Ovary (tissue), 9 donors: Measurements from ENCODE around the gene TMEM126A. TPM values are rescaled to one million over a fixed set of nuclear protein-coding genes. Genes with fewer than 3 reads are reported as not detected.

Experiments
- DNase-seq, 5 donors: peaks; one replicate each; pipeline ENCODE4 v3.0.0-alpha.2; 2019 to 2020
- H3K27ac ChIP-seq, 2 donors: fragments of 200-600 bp; one replicate each; pipeline versions ENCODE4 v1.5.1 to v1.8.0; 2019 to 2022
- H3K27me3 ChIP-seq: fragments of 200-600 bp; one replicate; pipeline ENCODE4 v1.8.0; 2022
- H3K36me3 ChIP-seq: fragments of 200-600 bp; sonication (generic); one replicate; pipeline ENCODE4 v1.5.1; 2019
- H3K4me1 ChIP-seq: one replicate; pipeline ENCODE4 v1.8.1; 2013; ENCODE audit warnings: mild to moderate bottlenecking, moderate library complexity; ENCODE audit not compliant: insufficient read depth
- H3K4me3 ChIP-seq: fragments of 200-600 bp; sonication (generic); one replicate; pipeline ENCODE4 v1.5.1; 2017
- H3K9me3 ChIP-seq, 2 donors: fragments of 200-600 bp in 1 of 2; sonication (generic) in 1 of 2; one replicate each; pipeline versions ENCODE4 v1.5.1 to v1.8.1; 2013 to 2019; ENCODE audit warnings: mild to moderate bottlenecking in 1 of 2, moderate library complexity in 1 of 2
- CTCF ChIP-seq, 3 donors: fragments of 450-650 bp in 2 of 3; fragments of 200-600 bp in 1 of 3; IDR thresholded peaks; one replicate each; pipeline versions ENCODE4 v1.5.1 to v1.8.0; 2016 to 2022; ENCODE audit warnings: antibody characterized with exemption in 3 of 3, mild to moderate bottlenecking in 1 of 3
- EP300 ChIP-seq: sonication (generic); formaldehyde crosslinking; IDR thresholded peaks from one replicate; pipeline ENCODE4 v1.6.1; 2017; ENCODE audit warnings: antibody characterized with exemption
- POLR2A ChIP-seq: fragments of 450-650 bp; IDR thresholded peaks from one replicate; pipeline ENCODE4 v1.6.1; 2017; ENCODE audit warnings: antibody characterized with exemption, mild to moderate bottlenecking, moderate library complexity
- WGBS, 3 donors: extraction: QIAGEN DNeasy Blood & Tissue Kit in 1 of 3; methylation state at CpG; one replicate each; pipeline versions ENCODE4 v1.1.5 to v1.1.7; 2013 to 2017; 5-methylcytosine and 5-hydroxymethylcytosine counted together
- intact Hi-C, 4 donors: fragments of 100-400 bp; cut with DNase I; formaldehyde crosslinking; loops; one replicate each; pipeline versions ENCODE4 v1.11.0 to v1.15.1; 2022 to 2023
- polyA plus RNA-seq, 2 donors: library from polyadenylated mRNA; stranded (reverse); fragments of 200-250 nt in 1 of 2; fragments of 350-450 nt in 1 of 2; fragmentation: Illumina TruSeq in 1 of 2; extraction: RNeasy Lipid Tissue Mini Kit (QIAGEN cat#74804) in 1 of 2; gene quantifications; one replicate each; pipeline ENCODE4 v1.2.3, GENCODE V29; 2013 to 2014
- total RNA-seq, 7 donors: library from RNA; depleted of rRNA in 2 of 7; stranded (reverse); fragments of >200 nt in 2 of 7; fragmentation: NEBNext Ultra II Directional in 3 of 7; extraction: Animal tissue kit (Norgen Biotek cat#: 25700) in 3 of 7; gene quantifications; one replicate each; pipeline versions ENCODE4 v1.1.0 to v1.2.4, GENCODE V29; 2016 to 2023
- donor health status: DM: no; HTN: no; CAD: no; lungs with moderate emphysema.
- donor health status: DM: no; HTN: no; CAD: no.
- donor health status: Bipolar disorder and iron deficiency.
- donor health status: DM: yes; HTN: yes; CAD: no.
- donor health status: DM: no; HTN: no; CAD: no.
- donor health status: DM: yes; HTN: yes; CAD: no.

TMEM126A gene
- total and polyA plus RNA-seq, 9 donors = 16.9 to 31.5 (median 22.3) TPM

GRCh38 chr11:85672105-85672902 is 24.5 kb downstream of the TMEM126A start:
- no peak overlapping the region for H3K4me3 ChIP-seq
- intact Hi-C loops = no loop called here
- no peak overlapping the region for H3K27ac ChIP-seq
- H3K36me3 ChIP-seq = no peaks in the 10 kb centered on the region
- 87 to 91% (median 89%) methylated on average over 8 of the region's 8 CpGs for WGBS, 3 donors
- no peaks in the 10 kb centered on the region for H3K9me3 ChIP-seq
- H3K27me3 ChIP-seq = no peaks in the 10 kb centered on the region
- H3K4me1 ChIP-seq = no peaks in the 10 kb centered on the region
- DNase-seq = no peak
- no peak for TF ChIP-seq EP300
- no peak for TF ChIP-seq POLR2A
- no peak for TF ChIP-seq CTCF (IDR thresholded peaks at IDR 0.05)

GRCh38 chr11:85673393-85673792 is 25.6 kb downstream of the TMEM126A start:
- Histone ChIP-seq H3K27me3 (no peaks in the 10 kb centered on the region), H3K9me3 (no peaks in the 10 kb centered on the region), H3K4me1 (no peaks in the 10 kb centered on the region), H3K27ac (no peak overlapping the region), H3K36me3 (no peaks in the 10 kb centered on the region), H3K4me3 (no peak overlapping the region)
- DNase-seq = no peak
- intact Hi-C loops = no loop called here
- no peak for TF ChIP-seq EP300
- WGBS, 3 donors = 95 to 98% (median 97%) methylated on average over 3 of the region's 3 CpGs

GRCh38 chr11:85679576-85679975 is 31.8 kb downstream of the TMEM126A start:
- Histone ChIP-seq H3K27ac (no peak overlapping the region), H3K27me3 (no peaks in the 10 kb centered on the region), H3K4me3 (no peak overlapping the region), H3K4me1 (peaks cover 3% of the 10 kb centered on the region), H3K36me3 (no peaks in the 10 kb centered on the region), H3K9me3 (no peaks in the 10 kb centered on the region)
- intact Hi-C loops = no loop called here
- TF ChIP-seq EP300 = no peak
- TF ChIP-seq POLR2A = no peak
- no peak for TF ChIP-seq CTCF (IDR thresholded peaks at IDR 0.05)
- no peak for DNase-seq
- 30 to 43% (median 37%) methylated on average over 4 of the region's 4 CpGs for WGBS, 3 donors

- TF ChIP-seq EP300 (no peak), POLR2A (no peak), CTCF (IDR thresholded peaks at IDR 0.05) (no peak)
- Histone ChIP-seq H3K36me3 (no peaks in the 10 kb centered on the region), H3K27ac (no peak overlapping the region), H3K27me3 (no peaks in the 10 kb centered on the region), H3K4me1 (peaks cover 3% of the 10 kb centered on the region), H3K9me3 (no peaks in the 10 kb centered on the region), H3K4me3 (no peak overlapping the region)
- intact Hi-C loops = no loop called here
- DNase-seq = no peak
- WGBS, 3 donors = 60 to 88% (median 82%) methylated on average over 1 of the region's 1 CpG
Measured at GRCh38 chr11:85680897-85681296, 33.1 kb downstream of the TMEM126A start.
